GM21786 (cell line): ENCODE results near the gene SPATS2L.

ENCODE experiments used
- ATAC-seq: cut with Tn5 transposase; IDR thresholded peaks from one replicate; pipeline ENCODE4 v1.9.1; 2021; ENCODE audit not compliant: unreplicated experiment

The SPATS2L gene

DNA sequence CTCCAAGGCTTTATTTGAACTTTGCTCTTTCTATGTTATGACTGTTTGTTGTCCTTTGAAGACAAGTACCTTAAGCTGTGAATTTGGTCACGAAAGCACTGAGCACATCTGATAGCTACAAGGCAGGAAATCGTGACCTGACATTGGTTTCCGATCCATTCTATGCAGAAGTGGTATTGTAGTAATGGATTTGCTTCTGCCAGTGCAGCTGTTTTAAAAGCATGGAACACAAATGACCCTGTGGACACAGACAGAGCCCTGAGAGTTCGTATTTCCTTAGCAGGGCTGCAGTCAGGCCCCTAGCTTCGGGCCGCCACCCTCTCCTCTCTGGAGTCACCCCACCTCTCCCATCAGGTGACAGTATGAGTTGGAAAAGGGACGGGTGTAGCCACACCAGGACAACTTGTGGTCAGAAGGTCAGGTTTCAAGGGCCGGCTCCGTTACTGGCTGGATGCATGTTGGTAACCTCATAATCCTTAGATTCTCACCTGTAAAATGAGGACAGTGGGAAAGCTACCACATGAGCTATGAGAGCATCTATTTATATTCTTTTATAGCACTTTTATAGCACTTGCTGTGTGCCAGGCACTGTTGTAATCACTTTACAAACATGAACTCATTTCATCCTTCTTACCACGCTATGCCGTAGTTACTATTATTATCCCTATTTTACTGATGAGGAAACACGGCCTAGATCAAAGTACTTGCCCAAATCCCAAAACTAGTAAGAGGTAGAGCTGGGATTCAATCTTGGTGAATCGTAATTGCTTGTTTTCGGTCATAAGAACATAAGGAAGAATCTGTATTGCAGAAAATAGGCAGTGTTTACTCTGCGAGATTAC lies 70.2 kb downstream of the SPATS2L start:
- ATAC-seq, result no peak

DNA sequence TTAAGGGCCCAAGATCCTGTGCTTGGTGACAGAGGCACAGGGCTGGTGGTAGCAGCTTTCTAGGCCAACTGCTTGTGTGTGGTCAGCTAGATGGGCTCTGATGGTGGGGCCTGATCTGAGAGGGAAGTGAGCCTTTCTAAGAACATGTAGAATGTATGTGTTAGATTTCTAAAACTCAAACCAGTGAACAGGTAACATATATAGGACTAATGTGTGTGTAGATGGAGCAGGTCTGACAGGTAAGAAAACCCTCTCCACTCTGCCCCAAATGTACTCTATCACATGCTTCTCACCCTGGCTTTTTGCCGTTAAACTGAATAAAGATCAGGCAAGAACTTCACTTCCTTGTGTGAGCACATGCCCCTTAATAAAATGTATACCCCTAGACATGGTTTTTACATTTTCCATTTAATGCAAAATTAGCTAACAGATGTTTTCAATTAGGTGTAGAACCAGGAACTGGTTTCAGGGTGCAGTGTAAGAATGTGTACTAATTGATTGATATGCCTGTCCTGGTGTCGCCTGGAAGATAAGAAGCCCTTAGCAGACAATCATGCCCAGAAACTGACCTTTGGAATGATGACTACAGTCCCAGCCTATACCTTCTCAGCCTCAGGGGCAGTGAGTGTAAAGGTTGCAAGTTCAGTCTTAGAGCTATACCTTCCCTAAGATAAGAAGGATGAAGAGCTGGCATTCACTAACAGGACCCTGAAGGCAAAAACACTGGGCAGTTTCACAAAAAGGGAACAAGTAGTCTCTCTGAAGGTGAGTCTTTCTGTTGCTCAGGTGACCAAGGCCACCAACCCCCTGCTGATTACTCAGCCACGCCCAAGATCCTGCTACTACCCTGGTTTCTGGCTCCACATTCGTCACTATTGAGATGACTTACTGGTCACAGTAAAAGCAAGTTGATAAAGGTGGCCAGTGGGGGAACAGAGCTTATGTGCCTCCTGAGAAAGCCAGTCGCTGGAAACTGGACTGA lies 71.2 kb downstream of the SPATS2L start:
- no peak for ATAC-seq

DNA sequence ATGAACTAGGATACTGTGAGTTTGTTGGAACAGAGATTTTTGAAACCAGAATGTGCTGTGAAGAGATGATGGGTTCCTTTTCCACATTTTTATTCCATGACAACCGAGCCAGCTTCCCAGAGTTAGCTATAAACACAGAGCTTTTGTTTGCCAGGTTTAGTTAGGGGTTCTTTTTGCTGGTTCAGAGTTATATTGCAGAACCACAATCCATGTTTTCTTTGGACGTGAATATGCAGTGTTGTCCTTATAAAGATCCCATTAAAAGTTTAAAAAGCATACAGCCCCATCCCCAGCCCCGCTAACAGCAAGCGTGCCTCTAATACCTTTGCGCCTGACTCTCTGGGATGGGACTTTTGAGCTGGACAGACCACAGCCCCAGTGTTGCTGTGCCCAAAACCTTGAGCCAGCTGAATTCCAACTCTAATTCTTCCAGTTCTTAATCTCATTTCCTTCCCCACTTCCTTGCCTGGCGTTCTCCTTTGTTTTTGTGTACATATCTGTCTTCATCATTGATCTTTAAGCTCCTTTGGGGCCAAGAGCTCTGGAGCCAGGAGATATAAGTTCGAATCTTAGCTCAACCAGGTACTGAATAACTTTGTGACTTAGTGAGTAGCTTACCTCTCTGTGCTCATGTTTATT lies 72.3 kb downstream of the SPATS2L start:
- no peak for ATAC-seq

DNA sequence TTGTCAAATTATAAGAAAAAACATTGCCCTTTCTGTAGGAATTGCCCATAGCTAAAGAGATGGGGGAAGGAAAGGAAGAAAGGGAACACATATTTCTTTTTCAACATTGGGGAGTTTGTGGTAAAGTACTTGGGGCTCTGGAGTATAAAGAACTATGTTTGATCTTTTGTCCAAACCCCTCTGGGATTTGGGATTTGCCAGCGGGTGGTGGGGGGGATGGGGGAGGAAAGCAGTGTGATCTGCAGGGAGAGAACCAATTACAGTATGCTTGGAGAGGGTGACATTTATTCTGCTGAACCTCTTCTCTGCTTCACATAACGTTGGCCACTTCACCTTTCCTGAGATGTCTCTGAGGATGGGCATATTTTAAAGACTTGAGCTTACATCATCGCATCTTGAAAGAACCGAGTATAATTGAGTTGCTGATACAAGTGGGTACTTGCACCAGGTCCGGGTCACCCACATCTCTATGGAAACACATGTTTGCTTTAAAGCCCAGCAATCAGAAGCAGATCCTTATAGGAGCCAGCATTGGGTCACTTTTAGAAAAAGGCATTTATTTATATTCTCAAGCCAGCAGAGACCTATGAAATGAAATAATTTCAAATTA lies 73.1 kb downstream of the SPATS2L start:
- ATAC-seq, result no peak

DNA sequence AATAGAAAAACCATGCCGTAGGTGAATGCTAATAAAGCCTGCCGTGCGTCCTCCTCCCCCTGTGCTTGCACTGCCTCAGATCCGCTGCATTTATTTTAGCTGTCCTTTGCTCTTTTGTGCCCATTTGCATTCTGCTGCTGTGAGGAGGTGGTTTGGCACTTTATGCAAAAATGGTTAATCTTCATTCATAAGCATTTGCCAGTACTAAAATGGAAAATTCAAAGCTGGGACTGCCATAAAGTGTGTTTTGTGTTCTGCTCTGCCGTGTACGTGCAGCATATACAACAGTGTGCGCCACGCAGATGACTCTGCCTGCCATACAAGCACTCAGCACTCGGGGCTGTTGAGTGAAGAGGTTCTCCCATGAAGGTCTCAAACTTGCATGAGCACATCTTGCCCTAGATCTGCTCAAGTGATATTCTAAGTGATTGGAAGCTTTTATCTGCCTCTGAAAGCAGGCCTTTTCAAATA lies 73.6 kb downstream of the SPATS2L start:
- no peak for ATAC-seq

DNA sequence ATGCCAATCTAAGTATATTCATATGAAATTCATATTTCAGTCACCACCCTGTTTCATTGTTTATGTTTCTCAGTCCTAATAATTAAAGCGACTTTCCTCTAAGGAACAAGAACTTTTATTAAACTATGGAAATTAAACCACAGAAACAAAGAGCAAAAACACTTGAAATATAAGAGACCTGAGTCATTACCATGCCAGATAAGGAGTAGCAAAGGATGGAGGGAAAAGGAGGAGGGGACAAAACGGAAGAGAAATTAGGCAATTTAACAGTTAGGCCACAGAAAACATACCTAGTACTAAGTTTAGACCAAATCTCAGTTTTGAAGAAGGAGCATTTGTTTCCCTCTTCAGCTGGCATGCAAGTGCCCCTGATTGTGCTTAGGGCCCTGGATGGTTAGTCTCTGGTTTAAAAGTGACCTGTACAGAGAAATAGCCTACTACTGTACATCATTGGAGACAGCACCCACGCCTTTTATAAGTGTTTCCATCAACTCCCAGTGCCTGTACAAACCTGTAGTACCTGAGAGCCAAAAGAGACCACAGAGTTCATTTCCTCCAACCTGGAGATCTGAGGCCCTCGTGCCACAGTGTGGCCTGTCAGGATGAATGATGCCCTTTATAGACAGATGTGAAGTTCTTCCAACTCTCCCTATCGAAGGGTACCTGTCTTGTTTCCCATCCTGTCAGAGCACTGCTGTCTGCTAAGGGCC lies 74.5 kb downstream of the SPATS2L start:
- peak; percentile 38 for ATAC-seq

DNA sequence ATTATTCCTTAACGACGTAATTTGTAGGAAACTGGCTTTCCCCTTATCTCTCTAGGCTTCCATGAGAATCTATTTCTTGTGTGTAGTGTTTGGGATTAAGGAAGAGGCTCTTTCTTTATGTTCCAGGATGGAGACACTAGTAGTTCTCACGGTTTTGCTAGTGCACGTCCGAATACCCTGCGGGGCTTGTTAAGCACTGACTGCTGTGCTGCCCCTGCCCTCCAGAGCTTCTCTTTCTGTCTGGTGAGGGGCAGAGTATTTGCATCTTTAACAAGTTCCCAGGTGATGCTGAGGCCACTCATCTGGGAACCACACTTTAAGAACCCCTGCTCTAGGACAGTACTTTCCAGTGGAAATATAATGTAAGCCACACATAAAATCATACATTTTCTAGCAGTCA lies 76.4 kb downstream of the SPATS2L start:
- no peak for ATAC-seq

DNA sequence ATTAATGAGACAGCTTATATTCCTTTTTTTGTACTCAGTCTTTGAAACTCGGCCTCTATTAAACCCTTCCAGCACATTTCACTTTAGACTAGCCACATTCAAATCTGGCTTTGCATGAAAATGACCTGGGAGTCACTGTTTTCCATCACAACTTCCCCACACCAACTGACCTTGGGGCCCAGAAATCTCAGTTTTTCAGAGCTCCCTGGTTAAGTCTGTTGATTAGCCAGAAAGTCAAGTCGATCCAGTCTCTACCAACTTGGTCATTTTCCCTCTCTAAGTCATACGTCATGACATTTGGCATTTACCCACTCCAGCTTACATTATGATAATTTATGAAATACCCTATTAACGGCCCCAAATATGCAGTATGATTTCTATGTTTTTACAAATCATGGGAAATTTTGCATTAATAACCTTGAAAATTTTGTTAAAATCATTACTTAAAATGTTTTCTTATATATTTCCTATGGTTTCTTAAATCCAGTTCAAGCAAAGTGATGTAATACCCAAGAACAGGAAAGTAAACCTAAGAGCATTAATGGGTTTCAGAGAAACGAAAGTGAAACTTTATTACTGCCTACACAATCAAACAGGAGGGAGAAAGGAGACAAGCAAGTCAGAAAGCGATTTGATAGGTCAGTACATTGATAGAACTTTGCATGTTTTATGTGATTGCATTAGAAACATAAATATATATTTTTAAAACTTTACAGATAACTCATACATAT lies 77.1 kb downstream of the SPATS2L start:
- peak; percentile 64 for ATAC-seq

DNA sequence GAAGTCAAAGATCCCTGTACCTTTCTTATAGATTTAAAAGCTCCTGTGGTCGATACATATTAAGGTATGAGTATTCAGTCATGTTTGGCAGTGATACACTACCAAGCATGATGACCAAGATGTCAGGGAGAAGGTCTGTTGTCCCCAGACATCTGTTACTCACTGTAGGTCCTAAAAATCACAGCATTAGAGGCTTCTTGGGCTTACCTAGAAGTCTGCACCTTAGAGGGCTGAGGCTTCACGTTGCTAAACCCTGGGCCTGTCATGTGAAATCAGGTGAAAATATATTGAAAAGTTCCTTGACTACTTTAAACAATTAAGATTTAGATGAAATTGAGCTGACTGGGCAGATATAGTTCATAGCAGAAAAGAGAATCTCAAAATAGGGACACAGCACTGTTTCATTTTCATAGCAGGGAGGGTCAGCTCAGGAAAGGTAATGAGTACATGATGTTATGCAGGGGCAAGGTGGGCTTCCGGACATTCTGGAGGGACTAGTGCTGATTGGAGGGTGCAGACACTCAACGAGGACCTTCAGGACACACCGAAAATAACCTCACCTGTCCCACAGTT lies 78.7 kb downstream of the SPATS2L start:
- no peak for ATAC-seq

DNA sequence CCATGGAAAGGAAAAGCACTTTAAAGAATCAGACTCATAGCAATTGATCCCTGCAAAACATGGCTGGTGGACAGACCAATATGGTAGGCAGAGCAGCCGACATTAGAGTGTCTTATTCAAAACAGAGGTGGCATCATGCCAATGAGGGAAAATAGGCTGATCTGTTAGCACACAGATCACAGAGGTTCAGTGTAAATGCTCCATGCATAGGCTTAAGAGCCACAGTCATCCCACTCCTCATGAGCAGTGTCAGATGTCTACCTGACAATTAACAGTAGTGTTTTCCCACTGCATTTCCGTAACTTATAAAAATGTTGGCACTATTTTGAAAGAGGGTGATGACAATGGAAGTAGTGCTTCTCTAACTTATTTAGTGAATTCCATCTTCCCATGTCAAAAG lies 86.7 kb downstream of the SPATS2L start:
- ATAC-seq, result no peak

DNA sequence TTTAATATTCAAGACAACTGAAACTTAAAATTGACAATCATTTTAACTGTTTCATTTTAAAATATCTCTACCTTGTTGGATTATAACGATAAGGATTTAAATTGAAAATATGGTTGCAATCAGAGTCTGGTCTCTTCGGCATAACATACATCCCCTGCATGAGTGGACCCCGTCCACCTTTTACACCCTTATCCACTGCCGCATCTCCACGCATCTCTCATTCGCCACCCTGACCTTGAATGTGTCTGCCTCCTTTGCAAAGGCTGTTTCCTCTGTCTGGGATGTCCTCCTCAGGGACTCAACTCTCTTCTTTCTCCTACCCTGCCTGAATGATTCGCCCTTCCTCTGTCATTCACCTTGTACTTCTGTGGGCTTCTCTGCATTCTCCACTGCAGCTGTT lies 87.6 kb downstream of the SPATS2L start:
- ATAC-seq, result no peak

DNA sequence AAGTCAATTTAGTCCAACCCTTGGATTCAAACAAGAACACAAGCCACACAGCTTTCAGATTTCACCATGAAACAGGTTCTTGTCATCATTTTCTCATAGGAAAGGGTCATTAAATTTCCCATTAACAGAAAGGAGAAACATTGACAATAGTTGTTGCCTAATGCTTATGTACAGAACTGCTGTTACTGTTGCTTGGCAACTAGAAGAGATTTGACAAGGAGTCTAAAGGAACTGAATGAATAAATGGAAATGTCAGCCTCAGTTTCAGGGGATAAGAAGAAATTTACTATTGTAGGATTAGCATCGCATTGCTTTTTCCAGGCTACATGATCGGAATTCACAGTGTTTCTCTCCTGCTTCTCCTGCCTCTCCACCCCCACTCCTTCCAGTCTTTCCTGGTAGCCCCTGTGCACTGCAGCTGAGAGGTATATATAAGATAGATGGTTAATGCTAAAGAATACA lies 90.3 kb downstream of the SPATS2L start:
- ATAC-seq, result no peak

DNA sequence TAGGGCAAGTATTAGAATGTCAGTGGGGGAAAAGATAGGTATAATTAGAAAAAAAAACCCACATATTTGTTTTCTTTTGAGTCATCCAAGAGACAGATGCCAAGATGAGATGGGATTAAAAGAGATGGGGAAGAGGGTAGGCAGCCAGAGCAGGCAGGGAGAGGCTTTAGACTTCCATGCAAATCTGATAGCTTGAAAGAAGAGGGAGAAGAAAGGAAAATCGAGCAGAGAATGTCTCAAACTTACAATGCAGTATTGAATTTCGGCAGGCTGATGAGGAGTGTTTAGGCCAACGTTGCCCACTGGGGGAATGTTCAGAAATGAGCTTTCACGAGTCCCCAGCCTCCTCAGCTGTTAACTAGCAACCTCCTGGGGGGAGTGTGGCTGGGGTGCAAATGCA lies 91.3 kb downstream of the SPATS2L start:
- no peak for ATAC-seq

DNA sequence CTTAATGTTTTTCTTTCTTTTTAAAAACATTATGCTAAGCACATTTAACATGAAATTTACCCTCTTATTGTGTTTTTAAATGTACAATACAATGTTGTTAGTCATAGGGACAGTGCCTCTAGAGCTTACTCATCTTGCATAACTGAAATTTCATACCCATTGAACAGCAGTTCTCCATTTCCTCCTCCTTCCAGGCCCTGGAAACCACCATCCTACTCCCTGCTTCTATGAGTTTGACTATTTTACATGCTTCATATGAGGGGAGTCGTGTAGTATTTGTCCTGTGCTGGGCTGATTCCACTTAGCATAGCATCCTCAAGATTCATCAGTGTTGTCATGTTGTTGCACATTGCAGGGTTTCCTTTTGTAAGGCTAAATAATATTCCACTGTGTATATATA lies 92.6 kb downstream of the SPATS2L start:
- ATAC-seq, result no peak

DNA sequence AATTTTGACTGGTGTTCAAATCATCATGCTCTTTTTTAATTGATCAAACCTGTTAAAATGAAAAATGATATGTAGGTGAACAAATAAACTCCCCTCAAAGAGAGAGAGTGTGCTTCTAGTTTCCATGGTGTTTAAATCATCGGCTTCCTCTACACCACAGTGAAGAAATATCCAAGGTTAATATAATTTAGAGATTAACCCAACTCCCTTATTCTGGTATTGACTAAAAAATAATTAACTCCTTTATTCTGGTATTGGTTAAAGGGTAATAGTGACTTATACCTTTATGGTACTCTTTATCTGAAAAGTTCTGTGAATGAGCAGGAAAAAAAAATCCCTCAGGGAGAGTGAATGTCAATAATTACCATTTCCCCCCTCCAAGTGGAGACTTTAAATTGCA lies 93.1 kb downstream of the SPATS2L start:
- no peak for ATAC-seq

DNA sequence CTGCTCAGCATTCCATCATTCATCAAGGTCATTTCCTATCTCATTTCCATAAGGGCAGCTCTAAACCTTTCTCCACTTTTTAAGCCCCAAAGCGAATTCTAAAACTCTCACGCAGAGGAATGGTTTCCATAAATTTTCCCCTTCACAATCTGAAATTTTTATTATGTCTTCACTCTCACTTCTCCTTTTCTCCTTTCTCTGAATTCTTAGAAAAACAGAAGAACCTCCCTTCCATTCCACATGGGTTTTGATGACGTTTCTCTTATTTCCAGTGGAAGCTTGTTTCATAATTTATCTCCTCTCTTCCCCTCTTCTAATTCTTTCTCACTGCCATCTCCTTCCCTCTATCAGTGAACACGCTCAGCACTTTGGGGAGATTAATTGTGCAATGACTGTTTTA lies 97.3 kb downstream of the SPATS2L start:
- no peak for ATAC-seq

DNA sequence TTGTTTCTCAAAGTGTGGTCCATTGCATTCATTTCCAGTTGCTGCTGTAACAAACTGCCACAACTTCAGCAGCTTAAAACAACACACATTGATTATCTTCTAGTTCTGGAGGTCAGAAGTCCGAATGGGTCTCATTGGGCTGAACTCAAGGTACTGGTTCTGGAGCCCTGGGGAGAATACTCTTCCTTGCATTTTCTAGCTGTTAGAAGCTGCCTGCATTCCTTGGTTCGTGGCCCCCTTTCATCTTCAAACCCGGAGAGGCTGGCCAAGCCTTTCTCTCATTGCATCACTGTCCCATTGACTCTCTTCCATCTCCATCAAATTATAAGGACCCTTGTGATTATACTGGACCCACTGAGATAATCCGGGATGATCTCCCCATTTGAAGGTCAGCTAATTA lies 98.1 kb downstream of the SPATS2L start:
- ATAC-seq, result no peak

DNA sequence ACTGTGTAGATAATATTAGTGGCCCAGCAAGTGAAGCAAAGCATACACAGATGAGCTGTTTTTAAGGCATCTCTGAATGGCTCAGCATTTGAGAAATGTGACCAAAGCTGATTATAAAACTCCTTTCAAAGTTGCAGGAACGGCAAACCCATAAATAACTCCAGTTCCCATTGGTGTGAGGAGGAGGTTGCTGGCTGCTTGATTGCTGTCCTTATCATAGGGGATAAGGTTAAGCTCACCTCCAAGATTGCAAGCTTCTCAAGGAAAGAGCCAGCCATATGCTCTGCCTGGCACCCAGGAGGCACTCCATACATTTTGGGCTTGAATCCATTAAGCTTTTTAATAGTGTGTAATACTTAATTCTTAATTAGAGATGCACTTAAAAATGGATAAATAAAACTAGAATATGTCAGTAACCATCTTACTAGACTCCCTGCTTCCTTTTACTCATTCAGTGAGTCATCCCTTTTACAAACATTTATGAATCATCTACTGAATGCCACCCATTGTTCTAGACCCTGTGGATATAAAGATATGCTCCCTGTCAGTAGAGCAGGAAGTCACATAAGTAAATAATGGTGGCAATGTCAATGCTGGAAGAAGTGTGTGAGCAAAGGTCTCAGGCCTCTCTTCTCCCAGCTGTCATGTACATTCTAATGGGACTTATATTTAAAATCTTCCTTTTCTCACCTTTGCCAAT lies 99.3 kb downstream of the SPATS2L start:
- peak; percentile 57 for ATAC-seq

DNA sequence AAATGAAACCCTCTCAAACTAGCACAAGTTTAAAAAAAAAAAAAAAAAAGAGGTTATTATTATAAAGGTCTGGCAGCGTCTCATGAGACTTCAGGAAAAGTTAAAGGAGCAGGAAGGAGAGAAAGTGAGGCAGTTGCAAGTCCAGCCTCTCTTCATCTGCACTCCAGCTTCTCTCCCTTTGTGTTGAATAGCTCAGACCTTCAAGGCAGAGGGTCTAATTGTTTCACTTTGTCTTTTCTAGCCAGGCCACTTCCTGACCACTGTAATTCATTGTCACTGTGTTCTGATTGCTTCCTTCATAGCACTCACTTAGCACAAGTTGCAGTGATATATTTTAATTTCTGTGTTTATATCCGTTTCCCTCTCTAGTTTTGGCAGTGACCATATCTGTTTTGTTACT lies 99.9 kb downstream of the SPATS2L start:
- peak; percentile 73 for ATAC-seq
